Endodermal cell (in vitro differentiated cells): ENCODE data around the gene TARS2. TPM values are rescaled to one million over a fixed set of nuclear protein-coding genes. Genes with fewer than 3 reads are reported as not detected.

ENCODE experiments used
- DNase-seq: peaks from one replicate; pipeline ENCODE4 v3.0.0-alpha.2; 2017
- H3K27ac ChIP-seq: 2 replicates; pipeline ENCODE4 v1.5.1; 2013; ENCODE audit warnings: mild to moderate bottlenecking, low read depth, low read length, moderate library complexity
- H3K27me3 ChIP-seq: 2 replicates; pipeline ENCODE4 v1.6.1; 2013; ENCODE audit warnings: mild to moderate bottlenecking, low read length, moderate library complexity; ENCODE audit not compliant: insufficient read depth, control insufficient read depth, poor library complexity, severe bottlenecking
- H3K36me3 ChIP-seq: 2 replicates; pipeline ENCODE4 v1.7.0; 2013; ENCODE audit warnings: mild to moderate bottlenecking, low read length, moderate library complexity; ENCODE audit not compliant: control insufficient read depth, insufficient read depth
- H3K4me1 ChIP-seq: one replicate; pipeline ENCODE4 v1.7.0; 2013; ENCODE audit warnings: low read length; ENCODE audit not compliant: control insufficient read depth, insufficient read depth
- H3K4me3 ChIP-seq: 2 replicates; pipeline ENCODE4 v1.5.1; 2013; ENCODE audit warnings: mild to moderate bottlenecking, low read length, moderate library complexity
- H3K9ac ChIP-seq: 2 replicates; pipeline ENCODE4 v1.6.1; 2013; ENCODE audit warnings: mild to moderate bottlenecking, low read length, moderate library complexity; ENCODE audit not compliant: poor library complexity, severe bottlenecking; ENCODE audit errors: extremely low read depth
- H3K9me3 ChIP-seq: 2 replicates; pipeline ENCODE4 v1.6.1; 2013; ENCODE audit warnings: mild to moderate bottlenecking, low read length, moderate library complexity; ENCODE audit not compliant: control insufficient read depth
- H3K27ac Mint-ChIP-seq: 2 replicates; pipeline ENCODE4 v1.8.0; 2020; ENCODE audit warnings: mixed read lengths
- H3K27me3 Mint-ChIP-seq: 2 replicates; pipeline ENCODE4 v1.8.0; 2021; ENCODE audit warnings: mild to moderate bottlenecking, mixed read lengths; ENCODE audit not compliant: insufficient read depth
- H3K36me3 Mint-ChIP-seq: 2 replicates; pipeline ENCODE4 v1.8.0; 2020; ENCODE audit warnings: low read depth, mixed read lengths
- H3K4me1 Mint-ChIP-seq: 2 replicates; pipeline ENCODE4 v1.8.0; 2020; ENCODE audit warnings: mixed read lengths
- H3K4me3 Mint-ChIP-seq: 2 replicates; pipeline ENCODE4 v1.8.0; 2020; ENCODE audit warnings: mild to moderate bottlenecking, moderate library complexity, mixed read lengths
- H3K9me3 Mint-ChIP-seq: 2 replicates; pipeline ENCODE4 v1.8.0; 2020; ENCODE audit warnings: mild to moderate bottlenecking, mixed read lengths
- WGBS, 2 experiments: methylation state at CpG; one replicate each; pipeline versions ENCODE4 v1.1.5 to v1.1.7; 2013; ENCODE audit warnings: missing lambda C conversion rate in 2 of 2, mixed read lengths in 1 of 2; ENCODE audit not compliant: insufficient coverage in 1 of 2, insufficient read length in 1 of 2; 5-methylcytosine and 5-hydroxymethylcytosine counted together
- total RNA-seq, 2 donors: library from RNA; stranded (reverse); fragmentation: NEBNext Ultra II Directional in 1 of 2; extraction: Animal tissue kit (Norgen Biotek cat#: 25700) in 1 of 2; gene quantifications; 2 replicates in 1 of 2; 3 replicates in 1 of 2; pipeline ENCODE4 v1.2.1, GENCODE V29; 2021
- TF ChIP-seq, protein P1 (sequence below): fragments of 200-600 bp; sonication (generic); conservative IDR thresholded peaks from 2 replicates; pipeline ENCODE4 v1.5.0; 2021; ENCODE audit warnings: antibody characterized with exemption, mild to moderate bottlenecking

TARS2 gene
- total RNA-seq, 2 donors from 2014 or later = 32.9 to 39.4 TPM

DNA sequence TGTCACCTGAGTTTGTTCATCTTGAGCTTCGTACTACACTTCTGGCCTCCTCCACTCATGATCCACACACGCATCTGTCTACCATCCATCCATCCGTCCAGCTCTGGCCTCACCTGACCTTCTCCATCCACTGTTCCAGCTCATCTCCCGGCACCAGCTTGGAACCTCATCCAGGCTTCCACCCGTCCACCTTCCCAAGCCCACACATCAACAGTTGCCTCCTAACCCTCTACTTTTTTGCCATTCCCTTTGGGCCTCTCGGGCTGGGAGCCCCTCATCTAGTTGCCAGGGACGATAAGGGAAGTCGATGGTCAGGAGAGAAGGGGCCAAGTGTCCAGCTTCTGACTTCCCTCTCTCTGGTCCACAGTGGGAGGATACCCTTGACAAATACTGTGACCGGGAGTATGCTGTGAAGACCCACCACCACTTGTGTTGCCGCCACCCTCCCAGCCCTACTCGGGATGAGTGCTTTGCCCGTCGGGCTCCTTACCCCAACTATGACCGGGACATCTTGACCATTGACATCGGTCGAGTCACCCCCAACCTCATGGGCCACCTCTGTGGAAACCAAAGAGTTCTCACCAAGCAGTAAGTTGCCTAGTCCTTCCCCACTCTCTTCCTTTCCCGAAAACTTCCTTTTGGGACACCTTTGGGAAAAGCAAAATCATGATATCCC, 24.9 kb downstream of the TARS2 start:
- Histone ChIP-seq H3K27ac (no peak overlapping the region), H3K36me3 (peaks cover 9% of the 10 kb centered on the region), H3K4me3 (no peak overlapping the region), H3K9ac (no peak overlapping the region), H3K4me1 (peaks cover 6% of the 10 kb centered on the region), H3K27me3 (no peaks in the 10 kb centered on the region), H3K9me3 (no peaks in the 10 kb centered on the region)
- TF ChIP-seq, protein P1, sequence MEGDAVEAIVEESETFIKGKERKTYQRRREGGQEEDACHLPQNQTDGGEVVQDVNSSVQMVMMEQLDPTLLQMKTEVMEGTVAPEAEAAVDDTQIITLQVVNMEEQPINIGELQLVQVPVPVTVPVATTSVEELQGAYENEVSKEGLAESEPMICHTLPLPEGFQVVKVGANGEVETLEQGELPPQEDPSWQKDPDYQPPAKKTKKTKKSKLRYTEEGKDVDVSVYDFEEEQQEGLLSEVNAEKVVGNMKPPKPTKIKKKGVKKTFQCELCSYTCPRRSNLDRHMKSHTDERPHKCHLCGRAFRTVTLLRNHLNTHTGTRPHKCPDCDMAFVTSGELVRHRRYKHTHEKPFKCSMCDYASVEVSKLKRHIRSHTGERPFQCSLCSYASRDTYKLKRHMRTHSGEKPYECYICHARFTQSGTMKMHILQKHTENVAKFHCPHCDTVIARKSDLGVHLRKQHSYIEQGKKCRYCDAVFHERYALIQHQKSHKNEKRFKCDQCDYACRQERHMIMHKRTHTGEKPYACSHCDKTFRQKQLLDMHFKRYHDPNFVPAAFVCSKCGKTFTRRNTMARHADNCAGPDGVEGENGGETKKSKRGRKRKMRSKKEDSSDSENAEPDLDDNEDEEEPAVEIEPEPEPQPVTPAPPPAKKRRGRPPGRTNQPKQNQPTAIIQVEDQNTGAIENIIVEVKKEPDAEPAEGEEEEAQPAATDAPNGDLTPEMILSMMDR = no peak
- Mint-ChIP-seq H3K36me3 (peaks cover 12% of the 10 kb centered on the region), H3K27me3 (no peaks in the 10 kb centered on the region), H3K27ac (no peak overlapping the region), H3K4me3 (no peak overlapping the region), H3K4me1 (peaks cover 34% of the 10 kb centered on the region), H3K9me3 (no peaks in the 10 kb centered on the region)
- DNase-seq = no peak
- 85 to 92% methylated on average over 13 to 17 of the region's 17 CpGs for WGBS, 2 experiments

DNA sequence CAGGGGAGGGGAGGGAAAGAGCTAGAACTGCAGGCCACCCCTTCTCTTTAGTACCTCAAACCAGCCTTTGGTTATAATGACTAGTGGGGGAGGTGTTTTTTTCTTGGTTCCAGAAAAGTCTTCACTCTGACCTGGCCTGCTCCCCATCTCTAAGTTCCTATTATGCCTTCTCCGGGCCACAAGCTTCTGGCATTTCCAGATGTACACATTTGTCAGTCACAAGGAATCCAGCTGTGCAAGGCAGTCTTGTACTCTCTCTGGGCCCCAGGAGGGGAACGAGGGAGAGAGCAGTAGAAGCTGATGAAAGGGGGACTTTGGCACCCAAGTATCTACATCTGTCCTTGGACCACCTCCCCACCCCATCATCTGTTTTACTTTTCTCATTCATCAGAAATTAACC, 25.6 kb downstream of the TARS2 start:
- no peak overlapping the region for H3K27ac Mint-ChIP-seq

DNA sequence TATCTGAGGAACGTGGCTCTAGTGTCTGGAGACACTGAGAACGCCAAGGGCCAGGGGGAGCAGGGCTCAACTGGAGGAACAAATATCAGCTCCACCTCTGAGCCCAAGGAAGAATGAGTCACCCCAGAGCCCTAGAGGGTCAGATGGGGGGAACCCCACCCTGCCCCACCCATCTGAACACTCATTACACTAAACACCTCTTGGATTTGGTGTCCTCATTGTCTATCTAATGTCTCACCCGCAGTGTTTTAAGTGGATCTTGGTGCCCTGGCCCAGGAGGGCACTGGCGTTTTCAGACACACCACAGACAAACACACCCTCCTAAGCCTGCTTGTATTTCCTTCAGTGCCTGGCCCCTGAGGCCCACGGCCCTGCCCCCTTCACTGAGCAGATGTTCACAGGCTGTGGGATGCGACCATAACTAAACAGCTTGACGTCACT, 26.2 kb downstream of the TARS2 start:
- H3K4me3 Mint-ChIP-seq = no peak overlapping the region
- no peaks in the 10 kb centered on the region for H3K9me3 Mint-ChIP-seq
- WGBS, 2 experiments = 84 to 90% methylated on average over 5 to 7 of the region's 7 CpGs

More for the DNA sequence above, 25.6 kb downstream of the TARS2 start:
- H3K27ac ChIP-seq = no peak overlapping the region
- H3K36me3 Mint-ChIP-seq = peaks cover 7% of the 10 kb centered on the region
- peaks cover 2% of the 10 kb centered on the region for H3K4me1 ChIP-seq
- TF ChIP-seq, protein P1 = no peak
- no peaks in the 10 kb centered on the region for H3K9me3 ChIP-seq
- no peak overlapping the region for H3K4me3 Mint-ChIP-seq
- no peaks in the 10 kb centered on the region for H3K27me3 ChIP-seq
- no peak overlapping the region for H3K9ac ChIP-seq
- H3K4me3 ChIP-seq = no peak overlapping the region
- peaks cover 4% of the 10 kb centered on the region for H3K36me3 ChIP-seq
- peaks cover 29% of the 10 kb centered on the region for H3K4me1 Mint-ChIP-seq
- 78 to 88% methylated on average over 1 to 2 of the region's 2 CpGs for WGBS, 2 experiments
- DNase-seq = no peak
- H3K27me3 Mint-ChIP-seq = no peaks in the 10 kb centered on the region
- H3K9me3 Mint-ChIP-seq = no peaks in the 10 kb centered on the region

More for the DNA sequence above, 26.2 kb downstream of the TARS2 start:
- Histone ChIP-seq H3K9me3 (no peaks in the 10 kb centered on the region), H3K36me3 (no peaks in the 10 kb centered on the region), H3K27ac (no peak overlapping the region), H3K4me1 (no peaks in the 10 kb centered on the region), H3K9ac (no peak overlapping the region), H3K27me3 (no peaks in the 10 kb centered on the region), H3K4me3 (no peak overlapping the region)
- Mint-ChIP-seq H3K4me1 (peaks cover 24% of the 10 kb centered on the region), H3K27me3 (no peaks in the 10 kb centered on the region), H3K27ac (no peak overlapping the region), H3K36me3 (peaks cover 7% of the 10 kb centered on the region)
- no peak for DNase-seq
- TF ChIP-seq, protein P1 = no peak
